GM18498 (cell line): ENCODE data around the gene INPPL1.

Source experiments
- ATAC-seq: cut with Tn5 transposase; IDR thresholded peaks from one replicate; pipeline ENCODE4 v1.9.1; 2021; ENCODE audit warnings: mild to moderate bottlenecking, moderate library complexity; ENCODE audit not compliant: unreplicated experiment

The INPPL1 gene

GRCh38 chr11:72280037-72280436 is 55.5 kb downstream of the INPPL1 start:
- ATAC-seq, result no peak

DNA sequence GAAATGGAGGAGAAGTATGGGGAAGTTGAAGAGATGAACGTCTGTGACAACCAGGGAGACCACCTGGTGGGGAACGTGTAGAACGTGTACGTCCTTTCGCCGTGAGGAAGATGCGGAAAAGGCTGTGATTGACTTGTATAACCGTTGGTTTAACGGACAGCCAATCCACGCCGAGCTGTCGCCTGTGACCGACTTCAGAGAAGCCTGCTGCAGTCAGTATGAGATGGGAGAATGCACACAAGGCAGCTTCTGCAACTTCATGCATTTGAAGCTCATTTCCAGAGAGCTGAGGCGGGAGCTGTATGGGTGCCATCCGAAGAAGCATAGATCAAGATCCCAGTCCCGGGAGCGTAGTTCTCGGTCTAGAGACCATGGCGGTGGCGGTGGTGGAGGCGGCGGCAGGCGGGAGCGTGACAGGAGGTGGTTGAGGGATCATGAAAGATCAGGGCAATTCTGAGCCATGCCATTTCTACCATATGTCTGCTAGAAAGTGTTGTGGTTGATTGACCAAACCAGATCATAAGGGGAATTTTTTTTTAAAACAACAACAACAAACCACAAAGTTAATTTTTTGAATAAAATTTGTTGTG is 56.3 kb downstream of the INPPL1 start:
- ATAC-seq, result no peak

GRCh38 chr11:72283947-72284346 is 59.4 kb downstream of the INPPL1 start:
- no peak for ATAC-seq

GRCh38 chr11:72287293-72287692 is 62.7 kb downstream of the INPPL1 start:
- ATAC-seq, result no peak
